Nasal cavity respiratory epithelium epithelial cell of viscerocranial mucosa (primary cell): Measurements from ENCODE around the gene SHC1. TPM values are rescaled to one million over a fixed set of nuclear protein-coding genes. Genes with fewer than 3 reads are reported as not detected.

Source experiments
- total RNA-seq: library from RNA; depleted of rRNA; stranded (reverse); fragments of >200 nt; gene quantifications from 2 replicates; pipeline ENCODE4 v1.2.3, GENCODE V29; 2014

Gene SHC1, protein sequence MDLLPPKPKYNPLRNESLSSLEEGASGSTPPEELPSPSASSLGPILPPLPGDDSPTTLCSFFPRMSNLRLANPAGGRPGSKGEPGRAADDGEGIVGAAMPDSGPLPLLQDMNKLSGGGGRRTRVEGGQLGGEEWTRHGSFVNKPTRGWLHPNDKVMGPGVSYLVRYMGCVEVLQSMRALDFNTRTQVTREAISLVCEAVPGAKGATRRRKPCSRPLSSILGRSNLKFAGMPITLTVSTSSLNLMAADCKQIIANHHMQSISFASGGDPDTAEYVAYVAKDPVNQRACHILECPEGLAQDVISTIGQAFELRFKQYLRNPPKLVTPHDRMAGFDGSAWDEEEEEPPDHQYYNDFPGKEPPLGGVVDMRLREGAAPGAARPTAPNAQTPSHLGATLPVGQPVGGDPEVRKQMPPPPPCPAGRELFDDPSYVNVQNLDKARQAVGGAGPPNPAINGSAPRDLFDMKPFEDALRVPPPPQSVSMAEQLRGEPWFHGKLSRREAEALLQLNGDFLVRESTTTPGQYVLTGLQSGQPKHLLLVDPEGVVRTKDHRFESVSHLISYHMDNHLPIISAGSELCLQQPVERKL
- total RNA-seq, result 216 and 401 TPM in 2 replicates

DNA sequence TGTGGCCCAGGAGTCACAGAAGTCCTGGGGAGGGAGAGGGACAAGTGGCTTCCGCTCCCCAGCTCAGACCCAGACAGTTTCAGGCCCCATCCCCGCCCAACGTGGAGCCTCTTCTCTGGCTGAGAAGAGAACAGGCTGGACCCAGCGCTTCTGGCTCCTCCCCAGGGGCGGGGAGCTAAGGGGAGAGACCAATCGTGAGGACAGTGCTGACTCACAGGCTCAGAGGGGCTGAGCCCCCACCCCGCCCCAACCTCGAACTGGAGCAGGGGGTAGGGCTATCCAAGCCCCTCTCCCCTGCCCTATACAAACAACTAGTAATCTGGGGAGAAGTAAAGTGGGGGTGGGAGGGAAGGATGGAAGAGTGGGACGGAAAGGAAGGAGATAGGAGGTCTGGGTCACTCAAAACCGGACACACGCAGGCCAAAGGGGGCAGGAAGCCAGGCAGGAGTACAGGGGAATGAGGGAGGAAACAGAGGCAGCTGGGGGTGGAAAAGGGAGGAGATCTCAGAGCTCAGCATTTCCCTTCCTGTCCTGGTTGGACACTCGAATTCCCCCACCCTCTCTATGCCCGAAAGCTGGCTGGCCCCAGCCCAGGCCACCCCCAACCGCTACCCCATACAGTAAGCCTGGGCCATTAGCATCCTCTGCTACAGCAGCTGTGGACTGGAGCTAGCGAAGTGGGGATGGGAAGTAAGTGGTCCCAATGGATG, at the start of gene SHC1:
Gene SHC1 (minus strand): TSS at position 117 of the 710 bp plus-strand sequence. CDS start 221 bp downstream, outside the sequence.

DNA sequence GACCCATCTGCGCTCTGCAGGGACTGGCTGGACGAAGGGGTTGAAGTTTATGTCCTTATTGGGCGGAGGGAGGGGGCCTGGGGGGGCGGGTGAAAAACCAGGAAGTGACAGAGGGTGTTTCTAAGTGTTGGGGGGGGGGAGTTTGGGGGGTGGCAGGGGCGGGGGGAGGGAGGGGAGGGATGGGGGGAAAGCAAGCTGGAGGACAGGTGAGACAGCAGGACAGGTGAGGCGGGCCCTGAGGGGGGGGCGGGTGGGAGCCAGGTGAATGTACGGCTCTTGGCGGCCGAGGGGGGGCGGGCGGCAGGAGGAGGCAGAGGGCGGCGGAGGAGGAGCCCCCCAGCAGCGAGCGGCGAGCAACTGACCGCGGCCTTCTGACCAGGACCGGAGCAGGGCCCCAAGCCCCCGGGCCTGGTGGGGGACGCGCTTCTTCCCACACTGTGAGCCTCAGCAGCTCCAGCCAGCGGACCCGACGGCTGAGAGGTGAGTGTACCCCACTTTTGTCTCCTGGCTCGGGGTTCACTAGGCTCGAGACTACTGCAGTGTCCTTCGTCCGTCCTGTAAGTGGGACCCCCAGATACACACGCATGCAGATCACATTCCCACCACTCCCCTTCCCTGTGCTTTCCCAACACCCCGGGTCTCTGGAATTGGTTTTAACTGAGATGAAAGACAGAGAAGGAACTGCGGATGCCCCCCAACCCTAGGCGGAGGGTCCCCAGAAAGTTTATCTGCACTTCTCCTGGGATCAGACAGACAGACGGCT, 32.1 kb upstream of the SHC1 start, which contains the start of gene ZBTB7B:
Gene ZBTB7B (plus strand): TSS at position 339 of the 763 bp plus-strand sequence. CDS start 11,859 bp downstream, outside the sequence.

DNA sequence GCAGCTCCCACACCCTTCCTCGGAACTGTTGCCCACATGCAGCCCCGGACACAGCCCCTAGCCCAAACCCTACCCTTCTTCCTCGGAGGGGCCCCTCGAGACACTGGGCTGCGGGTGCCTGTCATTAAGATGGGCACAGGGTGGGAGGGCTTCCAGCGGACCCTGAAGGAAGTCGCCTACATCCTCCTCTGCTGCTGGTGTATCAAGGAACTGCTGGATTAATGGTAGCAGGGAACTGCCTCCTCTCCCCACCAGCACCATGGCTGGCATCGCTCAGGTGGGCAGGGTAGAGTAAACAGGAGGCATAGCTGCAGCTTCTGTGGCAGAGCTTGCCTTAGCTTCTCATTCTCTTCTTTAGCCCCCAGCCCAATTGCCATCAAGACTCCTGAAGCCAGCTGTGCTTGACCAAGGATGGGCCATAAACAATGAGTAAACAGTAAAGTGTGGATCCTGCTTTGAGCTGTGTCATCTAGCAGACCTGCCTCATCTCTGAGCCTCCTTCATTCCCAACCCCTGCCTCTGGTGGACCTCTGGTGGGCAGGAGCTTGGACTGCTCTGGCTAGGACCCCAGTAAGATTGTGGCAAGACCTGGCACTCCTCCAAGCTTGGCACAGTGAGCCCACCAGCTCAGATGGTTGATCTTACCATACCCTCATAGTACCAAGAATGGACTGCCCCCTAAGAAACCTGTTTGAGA, 23.2 kb upstream of the SHC1 start, which contains the start of gene LENEP:
Gene LENEP (plus strand): TSS at position 15 of the 697 bp plus-strand sequence. CDS start 22 bp downstream, at position 37.

DNA sequence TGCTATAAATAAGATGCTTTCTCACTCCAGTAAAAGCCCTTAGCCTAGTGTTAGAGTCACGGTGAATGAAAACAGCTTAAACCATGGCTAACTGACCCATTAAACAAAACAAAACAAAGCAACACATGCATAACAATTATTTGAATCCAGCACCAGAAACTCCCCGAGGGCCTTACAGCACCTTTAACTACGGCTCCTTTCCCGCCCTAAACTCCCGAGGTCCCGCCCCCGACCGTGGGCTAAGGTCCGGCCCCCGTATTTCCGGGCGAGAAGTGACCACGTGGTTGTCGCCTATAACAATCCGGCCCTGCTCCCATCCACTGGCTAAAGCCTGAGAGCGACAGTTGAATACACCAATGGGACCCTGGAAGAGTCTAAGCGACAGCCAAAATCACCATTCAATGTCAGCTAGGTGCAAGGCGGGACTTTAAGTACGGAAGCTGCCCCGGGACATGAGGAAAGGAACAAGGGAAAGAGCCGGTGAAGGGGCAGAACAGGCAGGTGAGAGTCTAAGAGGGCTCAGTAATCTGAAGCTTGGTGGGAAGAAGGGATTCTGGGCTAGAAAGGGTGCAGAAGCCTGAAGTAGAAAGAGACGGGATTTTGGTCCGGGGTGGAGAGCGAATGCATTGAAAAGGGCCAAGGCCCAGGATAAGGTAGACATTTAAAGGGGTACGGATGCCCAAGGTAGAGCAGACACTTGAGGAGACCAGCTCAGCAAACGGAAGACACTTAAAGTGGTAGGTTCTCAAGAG, 12.5 kb upstream of the SHC1 start, which contains the start of gene FLAD1:
Gene FLAD1 (plus strand): TSS at position 448 of the 752 bp plus-strand sequence. CDS start 351 bp downstream, outside the sequence.

DNA sequence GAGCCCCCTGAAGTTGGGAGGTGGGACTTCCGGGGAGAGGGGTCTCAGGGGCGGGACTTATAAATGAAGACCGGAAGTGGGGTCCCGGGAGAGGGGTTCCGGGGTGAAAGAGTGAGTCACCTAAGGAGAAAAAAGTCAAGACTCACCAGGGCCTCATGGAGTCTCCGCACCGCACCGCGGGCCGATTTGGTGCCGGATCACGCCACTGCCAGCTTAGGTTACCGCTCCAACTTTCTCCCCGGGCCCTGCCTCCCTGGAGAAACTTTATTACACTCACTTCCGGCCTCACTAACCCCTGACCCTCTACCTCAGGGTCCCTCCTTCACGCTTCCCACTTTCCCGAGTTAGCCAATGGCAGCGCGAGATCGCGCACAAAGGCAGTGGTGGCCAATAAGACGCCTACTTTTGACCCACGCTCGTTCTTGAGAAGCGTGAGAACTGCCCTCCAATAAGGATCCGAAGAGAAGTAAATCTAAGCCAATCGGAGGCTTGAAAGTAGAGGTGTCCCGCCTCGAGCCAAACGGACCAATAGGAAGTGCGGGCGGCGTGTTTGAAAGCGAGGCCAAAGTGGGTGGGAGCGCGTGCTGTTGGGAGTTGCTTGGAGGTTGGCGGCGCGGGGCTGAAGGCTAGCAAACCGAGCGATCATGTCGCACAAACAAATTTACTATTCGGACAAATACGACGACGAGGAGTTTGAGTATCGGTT, 3.7 kb upstream of the SHC1 start, which contains the start of gene CKS1B:
Gene CKS1B (plus strand): TSS at position 580 of the 706 bp plus-strand sequence. CDS start 65 bp downstream, at position 645.

DNA sequence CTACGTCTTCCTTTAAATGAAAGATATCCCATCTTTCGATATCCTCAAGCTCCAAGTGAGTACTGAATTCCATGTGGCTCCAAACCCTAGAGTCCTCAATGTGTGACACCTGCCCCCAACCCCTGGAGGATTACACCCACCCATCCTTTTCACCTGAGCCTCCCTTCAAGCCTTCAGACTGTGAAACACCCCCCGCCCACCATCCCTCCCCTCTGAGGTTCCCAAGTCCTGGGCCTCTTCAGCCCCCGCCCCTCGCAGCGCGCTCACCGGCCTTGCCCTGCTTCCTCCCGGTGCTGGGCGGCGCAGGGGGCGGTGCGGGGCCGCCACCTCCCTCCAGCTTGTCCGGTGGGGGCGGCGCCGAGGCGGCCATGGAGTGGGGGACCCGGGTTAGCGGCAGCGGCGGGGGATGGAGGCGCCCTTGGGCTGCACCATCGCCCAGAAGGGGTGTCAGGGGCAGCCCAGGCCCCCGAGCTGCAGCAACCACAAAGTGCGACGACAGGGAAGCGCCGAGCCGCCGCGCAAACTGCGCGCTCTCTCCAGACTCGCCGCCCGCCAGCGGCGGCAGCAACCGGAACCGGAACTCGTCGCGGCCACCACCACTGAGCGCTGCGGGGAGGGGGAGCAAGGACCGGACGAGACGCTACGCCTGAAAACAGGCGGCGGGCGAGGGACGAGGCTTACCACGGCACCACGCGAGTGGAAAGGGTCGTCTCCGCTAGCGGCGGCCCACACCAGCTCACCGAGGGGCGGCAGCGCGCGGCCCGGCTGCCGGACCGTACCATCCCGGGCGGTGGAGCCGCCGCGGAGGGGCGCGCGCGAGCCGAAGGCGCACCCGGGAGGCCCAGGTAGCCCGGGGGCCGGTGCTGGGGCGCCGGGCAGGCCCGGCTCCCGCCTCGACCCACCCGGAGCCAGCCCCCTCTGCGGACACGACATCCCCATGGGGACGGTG, 9.1 kb downstream of the SHC1 start, which contains the start of gene PYGO2:
Gene PYGO2 (minus strand): TSS at position 576 of the 949 bp plus-strand sequence. CDS start 206 bp downstream, at position 370.

DNA sequence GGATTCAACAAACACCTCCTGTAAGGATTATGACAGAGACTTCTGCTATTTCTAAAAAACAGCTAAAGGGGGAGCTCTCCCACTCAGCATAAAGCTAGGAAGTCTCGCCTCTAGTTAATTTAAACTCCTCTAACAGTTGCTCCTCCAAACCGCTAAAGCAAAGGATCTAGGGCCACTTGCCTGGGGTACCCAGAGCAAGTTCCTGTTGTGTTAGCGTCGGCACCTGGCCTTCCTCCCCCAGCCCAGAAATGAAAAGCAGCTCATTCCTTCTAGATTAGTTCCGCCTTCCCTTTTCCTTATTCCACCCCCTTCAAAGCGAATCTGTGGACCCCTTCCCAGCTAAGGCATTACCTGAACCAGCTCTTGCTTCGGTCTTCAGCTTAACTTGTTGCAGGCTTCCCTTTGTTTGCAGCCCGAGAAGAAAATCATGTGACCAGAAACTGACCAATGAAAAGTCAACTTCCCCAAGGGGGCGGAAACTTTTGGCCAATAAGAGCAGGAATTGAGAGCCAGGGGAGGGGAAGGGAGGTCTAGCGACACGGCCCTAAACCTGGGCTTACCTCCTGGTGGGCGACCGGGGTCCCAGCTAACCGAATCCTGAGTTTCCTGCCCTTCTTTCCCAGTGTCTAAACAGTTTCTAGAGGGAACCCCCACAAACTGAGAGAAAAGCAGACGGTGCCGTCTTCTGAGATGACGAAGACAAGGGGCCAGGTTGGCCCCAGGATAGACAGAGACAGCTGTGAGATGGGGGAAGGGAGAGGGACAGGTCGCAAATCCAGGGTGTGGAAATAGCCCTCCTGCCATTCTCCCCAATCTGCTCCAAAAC, 14.6 kb downstream of the SHC1 start, which contains the start of gene PBXIP1:
Gene PBXIP1 (minus strand): TSS at position 382 of the 826 bp plus-strand sequence. CDS start 2,378 bp downstream, outside the sequence.

DNA sequence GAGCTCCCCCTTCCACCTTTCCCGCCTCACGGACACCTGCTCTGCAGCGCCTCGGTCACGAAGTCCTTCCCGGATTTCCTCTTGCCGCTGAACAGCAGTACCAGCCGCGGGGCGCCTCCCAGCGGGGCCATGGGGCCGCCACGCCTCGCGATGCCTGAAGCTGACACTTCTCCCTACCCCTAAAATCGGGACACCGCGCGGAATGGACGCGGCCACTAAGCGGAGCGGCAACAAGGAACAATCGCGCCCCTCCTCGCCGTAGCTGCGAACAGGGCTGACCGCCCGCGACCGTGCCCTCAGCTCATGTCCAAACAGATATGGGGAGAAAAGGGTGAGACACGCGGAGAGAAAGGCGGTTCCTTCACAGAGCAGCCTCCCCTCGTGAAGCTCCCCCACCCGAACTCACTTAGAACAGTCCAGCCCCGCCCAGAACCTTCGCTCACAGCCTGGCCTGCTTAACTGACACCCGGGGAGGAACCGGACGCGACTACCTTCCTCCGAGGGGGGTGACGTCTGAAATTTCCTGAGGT, 33.9 kb downstream of the SHC1 start, which contains the start of gene PMVK:
Gene PMVK (minus strand): TSS at position 165 of the 530 bp plus-strand sequence. CDS start 34 bp downstream, at position 131.

Other genes with a start within 250 kb of the SHC1 start
- not detected in 2 replicates for gene KCNN3, start 100.5 kb downstream of the SHC1 start, total RNA-seq
- 14.7 and 14.8 TPM in 2 replicates for gene PMVK, start 34.0 kb downstream of the SHC1 start, total RNA-seq
- gene PBXIP1, start 14.6 kb downstream of the SHC1 start, total RNA-seq, result 22.6 and 72.8 TPM in 2 replicates
- 11.6 and 15.4 TPM in 2 replicates for gene PYGO2, start 9.0 kb downstream of the SHC1 start, total RNA-seq
- 27.0 and 58.1 TPM in 2 replicates for gene CKS1B, start 3.9 kb upstream of the SHC1 start, total RNA-seq
- gene FLAD1, start 12.6 kb upstream of the SHC1 start, total RNA-seq, result 49.9 and 57.1 TPM in 2 replicates
- 1.00 TPM in 1 of 2 replicates, not detected in the other for gene LENEP, start 22.8 kb upstream of the SHC1 start, total RNA-seq
- gene ZBTB7B, start 32.1 kb upstream of the SHC1 start, total RNA-seq, result 57.8 and 70.3 TPM in 2 replicates
- gene DCST2, start 63.0 kb upstream of the SHC1 start, total RNA-seq, result 0.34 and 0.36 TPM in 2 replicates
- gene DCST1, start 63.1 kb upstream of the SHC1 start, total RNA-seq, result not detected in 2 replicates
- 178 and 228 TPM in 2 replicates for gene ADAM15, start 80.6 kb upstream of the SHC1 start, total RNA-seq
- gene EFNA4, start 93.0 kb upstream of the SHC1 start, total RNA-seq, result 5.5 and 8.8 TPM in 2 replicates
- 4.1 and 8.4 TPM in 2 replicates for gene EFNA3, start 108.1 kb upstream of the SHC1 start, total RNA-seq
- 17.4 and 73.1 TPM in 2 replicates for gene EFNA1, start 157.1 kb upstream of the SHC1 start, total RNA-seq
- 46.0 and 177 TPM in 2 replicates for gene SLC50A1, start 165.1 kb upstream of the SHC1 start, total RNA-seq
- gene DPM3, start 169.8 kb upstream of the SHC1 start, total RNA-seq, result 8.5 and 22.2 TPM in 2 replicates
- 92.3 and 125 TPM in 2 replicates for gene KRTCAP2, start 202.6 kb upstream of the SHC1 start, total RNA-seq
- 0.34 and 1.3 TPM in 2 replicates for gene TRIM46, start 203.1 kb upstream of the SHC1 start, total RNA-seq
- gene THBS3, start 237.2 kb upstream of the SHC1 start, total RNA-seq, result 11.3 and 19.6 TPM in 2 replicates
- 25.9 and 49.2 TPM in 2 replicates for gene MTX1, start 237.9 kb upstream of the SHC1 start, total RNA-seq